Esophagus squamous epithelium (tissue), 4 donors: Measurements from ENCODE around the gene NUP88.

ENCODE experiments used
- CTCF ChIP-seq, 6 experiments: fragments of 450-650 bp in 4 of 6; fragments of 200-600 bp in 2 of 6; sonication (generic) in 2 of 6; IDR thresholded peaks; one replicate each; pipeline ENCODE4 v1.5.1; 2016 to 2019; ENCODE audit warnings: antibody characterized with exemption in 6 of 6, mild to moderate bottlenecking in 4 of 6, moderate library complexity in 4 of 6
- POLR2A ChIP-seq, 4 donors: fragments of 450-650 bp; IDR thresholded peaks; one replicate each; pipeline ENCODE4 v1.6.1; 2017; ENCODE audit warnings: antibody characterized with exemption in 4 of 4, mild to moderate bottlenecking in 4 of 4, moderate library complexity in 3 of 4

GRCh38 chr17:5410594-5411272 lies 8.7 kb downstream of the NUP88 start:
- no peak for TF ChIP-seq CTCF (IDR thresholded peaks at IDR 0.05)
- no peak for TF ChIP-seq POLR2A (IDR thresholded peaks at IDR 0.05)
